ENCODE results near the gene PNCK. TPM values are rescaled to one million over a fixed set of nuclear protein-coding genes. Genes with fewer than 3 reads are reported as not detected.

The PNCK gene
- total RNA-seq, 1 experiment from 2014 or later = 26.8 TPM

- H3K4me2 ChIP-seq (ENCODE audit: insufficient read depth, insufficient read length, low read length) = no peak overlapping the region
- H3K23ac ChIP-seq (ENCODE audit: insufficient read length, low read depth, low read length) = no peak overlapping the region
- H3K4me1 ChIP-seq (ENCODE audit: insufficient read depth, low read length) = no peaks in the 10 kb centered on the region
- H2AK5ac ChIP-seq (ENCODE audit: insufficient read length, low read length) = no peak overlapping the region
- H3K4ac ChIP-seq (ENCODE audit: low read depth, low read length) = no peak overlapping the region
- Mint-ChIP-seq H3K27ac (no peak overlapping the region), H3K27me3 (ENCODE audit: low read depth) (peaks cover 27% of the 10 kb centered on the region), H3K9me3 (peaks cover 65 to 75% of the 10 kb centered on the region in 2 experiments), H3K4me1 (no peaks in the 10 kb centered on the region), H3K36me3 (ENCODE audit: insufficient read depth in 1 of 3, low read depth in 3 of 3) (peaks cover 0 to 2% (median 0%) of the 10 kb centered on the region in 3 experiments; a peak in 2 of 7 replicates), H3K4me3 (no peak overlapping the region)
- no peaks in the 10 kb centered on the region for H4K20me1 ChIP-seq (ENCODE audit: control insufficient read depth, insufficient read depth, insufficient read length)
- no peak overlapping the region for H3K14ac ChIP-seq (ENCODE audit: insufficient read depth, low read length)
- no peak for TF ChIP-seq CTCF (conservative IDR thresholded peaks at IDR 0.05)
- no peaks in the 10 kb centered on the region for H3K79me2 ChIP-seq (ENCODE audit: insufficient read depth, low read length)
- H3T11ph ChIP-seq (ENCODE audit: low read length) = no peak overlapping the region
- H4K8ac ChIP-seq (replicated peaks; ENCODE audit: insufficient read length, low read depth, low read length) = no peak overlapping the region
- H3K56ac ChIP-seq (ENCODE audit: insufficient read length, low read depth, low read length) = no peak overlapping the region
- no CpG with 5 or more reads among the region's 15 CpGs for WGBS (ENCODE audit: extremely low coverage, insufficient read length, low lambda C conversion rate)
- H3K79me1 ChIP-seq (ENCODE audit: insufficient read depth, low read depth, low read length, poor library complexity, severe bottlenecking) = no peaks in the 10 kb centered on the region
- no peak overlapping the region for H2BK15ac ChIP-seq (ENCODE audit: low read depth, low read length)
- no peaks in the 10 kb centered on the region for H3K27me3 ChIP-seq (ENCODE audit: insufficient read depth, low read length)
- no peak overlapping the region for H2BK120ac ChIP-seq (ENCODE audit: low read depth, low read length, poor library complexity, severe bottlenecking)
- H2BK12ac ChIP-seq (ENCODE audit: insufficient read length, low read depth, low read length) = no peak overlapping the region
- DNase-seq = no peak
- H3K9me3 ChIP-seq (ENCODE audit: control insufficient read depth, low read depth, low read length) = peaks cover 21% of the 10 kb centered on the region
- H3K27ac ChIP-seq (ENCODE audit: insufficient read length, low read depth, low read length) = no peak overlapping the region
- no peak overlapping the region for H2BK20ac ChIP-seq (ENCODE audit: low read depth, low read length, poor library complexity, severe bottlenecking)
- H3K9ac ChIP-seq (ENCODE audit: extremely low read depth, insufficient read length, low read length) = no peak overlapping the region
- no peak overlapping the region for H2AFZ ChIP-seq (ENCODE audit: low read length)
- no peak overlapping the region for H4K91ac ChIP-seq (ENCODE audit: insufficient read length, low read depth, low read length)
- H2BK5ac ChIP-seq (ENCODE audit: insufficient read length, low read length) = no peak overlapping the region
- H4K5ac ChIP-seq (ENCODE audit: insufficient read length, low read depth, low read length) = no peak overlapping the region
- H3K18ac ChIP-seq (ENCODE audit: insufficient read length, low read depth, low read length) = no peak overlapping the region
- no peaks in the 10 kb centered on the region for H3K23me2 ChIP-seq (ENCODE audit: insufficient read length, low read depth, low read length, poor library complexity, severe bottlenecking)
Measured at GRCh38 chrX:153627675-153628111, 45.9 kb downstream of the PNCK start.
